Gastroesophageal sphincter (tissue), 3 donors: ENCODE data around the gene RAB23.

Experiments
- CTCF ChIP-seq, 4 experiments: fragments of 200-600 bp in 2 of 4; fragments of 450-650 bp in 2 of 4; sonication (generic) in 1 of 4; IDR thresholded peaks; one replicate each; pipeline ENCODE4 v1.5.1; 2017 to 2019; ENCODE audit warnings: antibody characterized with exemption in 4 of 4, mild to moderate bottlenecking in 2 of 4, moderate library complexity in 2 of 4
- EP300 ChIP-seq: sonication (generic); formaldehyde crosslinking; IDR thresholded peaks from one replicate; pipeline ENCODE4 v1.6.1; 2017; ENCODE audit warnings: antibody characterized with exemption, mild to moderate bottlenecking
- POLR2A ChIP-seq, 2 donors: fragments of 450-650 bp; IDR thresholded peaks; one replicate each; pipeline ENCODE4 v1.6.1; 2017; ENCODE audit warnings: antibody characterized with exemption in 2 of 2, mild to moderate bottlenecking in 2 of 2, moderate library complexity in 1 of 2
- POLR2AphosphoS5 ChIP-seq: sonication (generic); formaldehyde crosslinking; IDR thresholded peaks from one replicate; pipeline ENCODE4 v1.6.1; 2017; ENCODE audit warnings: antibody characterized with exemption

- TF ChIP-seq CTCF (IDR thresholded peaks at IDR 0.05) (no peak), POLR2A (IDR thresholded peaks at IDR 0.05) (no peak), EP300 (no peak), POLR2AphosphoS5 (no peak)
These were observed 16.4 kb downstream of the RAB23 start for GRCh38 chr6:57205550-57206328.
